Neural cell (in vitro differentiated cells): Measurements from ENCODE around the gene BRD7. TPM values are rescaled to one million over a fixed set of nuclear protein-coding genes. Genes with fewer than 3 reads are reported as not detected.

Experiments used
- H2AFZ ChIP-seq: fragments of 200-600, 300-800 bp; sonication (generic), shearing (Covaris generic); 2 replicates; pipeline ENCODE4 v1.6.0; 2014; ENCODE audit warnings: low read depth, mild to moderate bottlenecking, antibody characterized with exemption, low read length, moderate library complexity
- H3F3A ChIP-seq: fragments of 200-600 bp; shearing (Covaris generic); 2 replicates; pipeline ENCODE4 v1.6.1; 2016; ENCODE audit warnings: mild to moderate bottlenecking, moderate library complexity, mixed read lengths, antibody characterized with exemption, low read length; ENCODE audit not compliant: insufficient read depth, poor library complexity, severe bottlenecking
- H3K27ac ChIP-seq: fragments of 200-600, 300-800 bp; sonication (generic), shearing (Covaris generic); 2 replicates; pipeline ENCODE4 v1.5.1; 2014; ENCODE audit warnings: mild to moderate bottlenecking, low read length, moderate library complexity
- H3K27me3 ChIP-seq: fragments of 300-800, 200-600 bp; sonication (generic), shearing (Covaris generic); 2 replicates; pipeline ENCODE4 v1.6.0; 2014; ENCODE audit warnings: mild to moderate bottlenecking, low read depth, low read length, moderate library complexity; ENCODE audit not compliant: insufficient read depth
- H3K36me3 ChIP-seq: fragments of 300-800, 200-600 bp; sonication (generic), shearing (Covaris generic); 2 replicates; pipeline ENCODE4 v1.5.1; 2014; ENCODE audit warnings: mild to moderate bottlenecking, antibody characterized with exemption, low read length, moderate library complexity; ENCODE audit not compliant: insufficient read depth
- H3K4me2 ChIP-seq: fragments of 300-800, 200-600 bp; sonication (generic), shearing (Covaris generic); 2 replicates; pipeline ENCODE4 v1.6.0; 2014; ENCODE audit warnings: mild to moderate bottlenecking, low read length
- H3K4me3 ChIP-seq: fragments of 300-800, 200-600 bp; sonication (generic), shearing (Covaris generic); 2 replicates; pipeline ENCODE4 v1.5.1; 2014; ENCODE audit warnings: mild to moderate bottlenecking, low read length, moderate library complexity
- H3K79me2 ChIP-seq: fragments of 200-600 bp; shearing (Covaris generic); replicated peaks from 2 replicates; pipeline ENCODE4 v1.6.0; 2014; ENCODE audit warnings: mild to moderate bottlenecking, low read length, moderate library complexity; ENCODE audit not compliant: insufficient read depth
- H3K9ac ChIP-seq: fragments of 300-800, 200-600 bp; sonication (generic), shearing (Covaris generic); 2 replicates; pipeline ENCODE4 v1.6.1; 2016; ENCODE audit warnings: mild to moderate bottlenecking, low read length, mixed read lengths
- H3K9me2 ChIP-seq: fragments of 200-600 bp; shearing (Covaris generic); 2 replicates; pipeline ENCODE4 v1.6.1; 2016; ENCODE audit warnings: mild to moderate bottlenecking, low read length, mixed read lengths; ENCODE audit not compliant: insufficient read depth
- H3K9me3 ChIP-seq: fragments of 200-600, 300-800 bp; sonication (generic), shearing (Covaris generic); 2 replicates; pipeline ENCODE4 v1.6.1; 2016; ENCODE audit warnings: mild to moderate bottlenecking, mixed run types, low read length, moderate library complexity, mixed read lengths
- H4K20me1 ChIP-seq: fragments of 200-600 bp; shearing (Covaris generic); 2 replicates; pipeline ENCODE4 v1.6.1; 2016; ENCODE audit warnings: mild to moderate bottlenecking, mixed run types; ENCODE audit not compliant: insufficient read depth
- CTCF ChIP-seq: fragments of 450-650 bp; IDR thresholded peaks from 2 replicates; pipeline ENCODE4 v1.5.1; 2014; ENCODE audit warnings: antibody characterized with exemption, mild to moderate bottlenecking, moderate library complexity; ENCODE audit not compliant: poor library complexity, severe bottlenecking
- EP300 ChIP-seq: fragments of 450-650 bp; conservative IDR thresholded peaks from 2 replicates; pipeline ENCODE4 v1.6.1; 2014; ENCODE audit warnings: antibody characterized with exemption, mild to moderate bottlenecking, moderate library complexity; ENCODE audit not compliant: poor library complexity, severe bottlenecking
- EZH2 ChIP-seq: fragments of 200-600, 300-800 bp; shearing (Covaris generic), sonication (generic); IDR thresholded peaks from 2 replicates; pipeline ENCODE4 v1.6.1; 2014; ENCODE audit warnings: antibody characterized with exemption, low read length, borderline replicate concordance, mild to moderate bottlenecking; ENCODE audit not compliant: insufficient read depth, poor library complexity, severe bottlenecking
- MXI1 ChIP-seq: fragments of 450-650 bp; conservative IDR thresholded peaks from 2 replicates; pipeline ENCODE4 v1.6.1; 2014; ENCODE audit warnings: antibody characterized with exemption, mild to moderate bottlenecking; ENCODE audit not compliant: poor library complexity, severe bottlenecking
- POLR2AphosphoS5 ChIP-seq: IDR thresholded peaks from 2 replicates; pipeline ENCODE4 v1.6.1; 2012
- RAD21 ChIP-seq: fragments of 450-650 bp; conservative IDR thresholded peaks from 2 replicates; pipeline ENCODE4 v1.6.1; 2014; ENCODE audit warnings: antibody characterized with exemption, mild to moderate bottlenecking, moderate library complexity
- REST ChIP-seq: IDR thresholded peaks from 2 replicates; pipeline ENCODE4 v1.6.1; 2012; ENCODE audit warnings: borderline replicate concordance
- SMC3 ChIP-seq: fragments of 450-650 bp; conservative IDR thresholded peaks from 2 replicates; pipeline ENCODE4 v1.6.1; 2014; ENCODE audit warnings: antibody characterized with exemption, mild to moderate bottlenecking, moderate library complexity; ENCODE audit not compliant: poor library complexity
- TAF1 ChIP-seq: IDR thresholded peaks from 2 replicates; pipeline ENCODE4 v1.6.1; 2012; ENCODE audit warnings: low read depth
- polyA plus RNA-seq: library from polyadenylated mRNA; depleted of rRNA; stranded (reverse); fragments of >200 nt; gene quantifications from 2 replicates; pipeline ENCODE4 v1.2.3, GENCODE V29; 2014

Gene BRD7
- polyA plus RNA-seq, 1 donor from 2014 or later = 57.2 TPM

GRCh38 chr16:50395763-50396710 lies 27.2 kb upstream of the BRD7 start:
- Histone ChIP-seq H3K4me2 (no peak overlapping the region), H3K9ac (no peak overlapping the region), H3K79me2 (no peaks in the 10 kb centered on the region), H3K9me2 (no peaks in the 10 kb centered on the region), H4K20me1 (no peaks in the 10 kb centered on the region), H2AFZ (no peak overlapping the region), H3K27me3 (no peaks in the 10 kb centered on the region), H3F3A (no peaks in the 10 kb centered on the region), H3K36me3 (no peaks in the 10 kb centered on the region), H3K27ac (no peak overlapping the region), H3K9me3 (no peaks in the 10 kb centered on the region), H3K4me3 (no peak overlapping the region)
- TF ChIP-seq MXI1 = no peak
- no peak for TF ChIP-seq POLR2AphosphoS5
- no peak for TF ChIP-seq SMC3

GRCh38 chr16:50393858-50394802 lies 25.3 kb upstream of the BRD7 start:
- Histone ChIP-seq H3K36me3 (no peaks in the 10 kb centered on the region), H4K20me1 (no peaks in the 10 kb centered on the region), H3F3A (no peaks in the 10 kb centered on the region), H3K4me3 (no peak overlapping the region), H3K27me3 (no peaks in the 10 kb centered on the region), H3K4me2 (no peak overlapping the region), H3K9me3 (no peaks in the 10 kb centered on the region), H3K9me2 (no peaks in the 10 kb centered on the region), H3K9ac (no peak overlapping the region), H3K27ac (no peak overlapping the region), H3K79me2 (no peaks in the 10 kb centered on the region), H2AFZ (no peak overlapping the region)
- TF ChIP-seq MXI1 (no peak), TAF1 (no peak), POLR2AphosphoS5 (no peak), SMC3 (no peak), EP300 (no peak), EZH2 (no peak), CTCF (no peak), REST (no peak), RAD21 (no peak)
